Midbrain (tissue), 1 donor: ENCODE results near the gene ABLIM1.

ENCODE experiments used
- DNase-seq: peaks from one replicate; lab custom pipeline; 2025; lab: John Stamatoyannopoulos, UW

Gene ABLIM1

GRCh38 chr10:114680543-114681117 lies 22.6 kb upstream of the ABLIM1 start:
- no peak for DNase-seq

GRCh38 chr10:114679552-114679951 lies 21.5 kb upstream of the ABLIM1 start:
- DNase-seq, result no peak

GRCh38 chr10:114678820-114679219 lies 20.7 kb upstream of the ABLIM1 start:
- DNase-seq, result no peak

GRCh38 chr10:114678336-114678735 lies 20.3 kb upstream of the ABLIM1 start:
- no peak for DNase-seq

- DNase-seq, result no peak
Observed at GRCh38 chr10:114674346-114674745, 16.3 kb upstream of the ABLIM1 start.

GRCh38 chr10:114669648-114670047 lies 11.6 kb upstream of the ABLIM1 start:
- DNase-seq, result no peak

- no peak for DNase-seq
Observed at GRCh38 chr10:114668375-114669080, 10.5 kb upstream of the ABLIM1 start.

- no peak for DNase-seq
Observed at GRCh38 chr10:114665873-114666272, 7.8 kb upstream of the ABLIM1 start.

- no peak for DNase-seq
Observed at GRCh38 chr10:114665406-114665805, 7.3 kb upstream of the ABLIM1 start.

- no peak for DNase-seq
Observed at GRCh38 chr10:114664127-114664526, 6.1 kb upstream of the ABLIM1 start.

- DNase-seq, result no peak
Observed at GRCh38 chr10:114663626-114664025, 5.6 kb upstream of the ABLIM1 start.

GRCh38 chr10:114662646-114663217 lies 4.7 kb upstream of the ABLIM1 start:
- DNase-seq, result no peak

- no peak for DNase-seq
Observed at GRCh38 chr10:114661212-114661880, 3.3 kb upstream of the ABLIM1 start.

- no peak for DNase-seq
Observed at GRCh38 chr10:114655671-114656070, 2.4 kb downstream of the ABLIM1 start.

GRCh38 chr10:114654822-114655575 lies 3.1 kb downstream of the ABLIM1 start:
- no peak for DNase-seq

- DNase-seq, result no peak
Observed at GRCh38 chr10:114653926-114654325, 4.1 kb downstream of the ABLIM1 start.

- no peak for DNase-seq
Observed at GRCh38 chr10:114652402-114653368, 5.4 kb downstream of the ABLIM1 start.

- no peak for DNase-seq
Observed at GRCh38 chr10:114650831-114651230, 7.2 kb downstream of the ABLIM1 start.

- DNase-seq, result no peak
Observed at GRCh38 chr10:114650266-114650665, 7.8 kb downstream of the ABLIM1 start.

- no peak for DNase-seq
Observed at GRCh38 chr10:114649217-114649903, 8.7 kb downstream of the ABLIM1 start.
